Loucy (cell line): ENCODE data around the gene CD109.
A peak's percentile ranks its signal among the peaks of the same experiment; 100 is the strongest.

Experiments used
- H2AFZ ChIP-seq: fragments of 200-600 bp; sonication (generic); 2 replicates; pipeline ENCODE4 v1.6.0; 2016; ENCODE audit warnings: antibody characterized with exemption, mild to moderate bottlenecking, low read length, moderate library complexity
- H3F3A ChIP-seq: fragments of 200-600 bp; 2 replicates; pipeline ENCODE4 v1.6.0; 2016; ENCODE audit warnings: antibody characterized with exemption, low read depth, mild to moderate bottlenecking
- H3K27me3 ChIP-seq: fragments of 200-600 bp; sonication (generic); 2 replicates; pipeline ENCODE4 v1.6.1; 2014; ENCODE audit warnings: low read length, mild to moderate bottlenecking; ENCODE audit not compliant: insufficient read depth, poor library complexity, severe bottlenecking
- H3K36me3 ChIP-seq: fragments of 200-600 bp; sonication (generic); 2 replicates; pipeline ENCODE4 v1.6.1; 2016; ENCODE audit warnings: low read length; ENCODE audit not compliant: insufficient read depth
- H3K4me1 ChIP-seq: fragments of 200-600 bp; sonication (generic); 2 replicates; pipeline ENCODE4 v1.5.1; 2014; ENCODE audit warnings: low read length, mild to moderate bottlenecking; ENCODE audit not compliant: insufficient read depth, poor library complexity, severe bottlenecking
- H3K4me2 ChIP-seq: fragments of 200-600 bp; sonication (generic); 2 replicates; pipeline ENCODE4 v1.6.0; 2014; ENCODE audit warnings: antibody characterized with exemption, low read length, low read depth, mild to moderate bottlenecking; ENCODE audit not compliant: poor library complexity, severe bottlenecking
- H3K4me3 ChIP-seq: fragments of 200-600 bp; sonication (generic); 2 replicates; pipeline ENCODE4 v1.5.1; 2014; ENCODE audit warnings: low read length, mild to moderate bottlenecking, mixed read lengths; ENCODE audit not compliant: poor library complexity, severe bottlenecking
- H3K79me2 ChIP-seq: fragments of 200-600 bp; sonication (generic); 2 replicates; pipeline ENCODE4 v1.6.1; 2014; ENCODE audit warnings: low read length; ENCODE audit not compliant: insufficient read depth
- H3K9ac ChIP-seq: fragments of 200-600 bp; sonication (generic); 2 replicates; pipeline ENCODE4 v1.6.0; 2014; ENCODE audit warnings: mild to moderate bottlenecking, low read depth, low read length, moderate library complexity; ENCODE audit not compliant: poor library complexity, severe bottlenecking
- H3K9me2 ChIP-seq: fragments of 200-600 bp; sonication (generic); replicated peaks from 2 replicates; pipeline ENCODE4 v1.6.1; 2016; ENCODE audit warnings: low read depth, low read length, mixed read lengths
- H3K9me3 ChIP-seq: fragments of 200-600 bp; sonication (generic); 2 replicates; pipeline ENCODE4 v1.6.1; 2014; ENCODE audit warnings: mild to moderate bottlenecking, antibody characterized with exemption, low read length, low read depth; ENCODE audit not compliant: insufficient read depth
- H4K20me1 ChIP-seq: fragments of 200-600 bp; sonication (generic); 2 replicates; pipeline ENCODE4 v1.6.0; 2014; ENCODE audit warnings: antibody characterized with exemption, low read length, mild to moderate bottlenecking; ENCODE audit not compliant: insufficient read depth, poor library complexity, severe bottlenecking
- CTCF ChIP-seq: fragments of 200-600 bp; sonication (generic); conservative IDR thresholded peaks from 2 replicates; pipeline ENCODE4 v1.5.1; 2014; ENCODE audit warnings: mild to moderate bottlenecking, antibody characterized with exemption, low read length
- EZH2phosphoT487 ChIP-seq: fragments of 200-600 bp; IDR thresholded peaks from 2 replicates; pipeline ENCODE4 v1.6.1; 2018; ENCODE audit warnings: antibody characterized with exemption, mild to moderate bottlenecking, moderate library complexity, borderline replicate concordance

The CD109 gene

GRCh38 chr6:73796881-73797280, 100.9 kb downstream of the CD109 start:
- no peaks in the 10 kb centered on the region for H3K9me3 ChIP-seq
- no peaks in the 10 kb centered on the region for H3K79me2 ChIP-seq
- no peaks in the 10 kb centered on the region for H3K4me1 ChIP-seq
- TF ChIP-seq CTCF (no peak), EZH2phosphoT487 (no peak)
- H3F3A ChIP-seq = no peaks in the 10 kb centered on the region
- H3K27me3 ChIP-seq = no peaks in the 10 kb centered on the region
- no peak overlapping the region for H3K4me2 ChIP-seq
- H3K9me2 ChIP-seq = no peaks in the 10 kb centered on the region
- no peak overlapping the region for H3K9ac ChIP-seq
- H3K36me3 ChIP-seq = peaks cover 14% of the 10 kb centered on the region; the same call in 1 of the 2 replicates
- no peak overlapping the region for H2AFZ ChIP-seq
- H3K4me3 ChIP-seq = no peak overlapping the region
- no peaks in the 10 kb centered on the region for H4K20me1 ChIP-seq

GRCh38 chr6:73797861-73798260, 101.9 kb downstream of the CD109 start:
- no peaks in the 10 kb centered on the region for H3K4me1 ChIP-seq
- peaks cover 8% of the 10 kb centered on the region; the same call in 1 of the 2 replicates for H3K36me3 ChIP-seq
- H3K27me3 ChIP-seq = no peaks in the 10 kb centered on the region
- H3K9ac ChIP-seq = no peak overlapping the region
- H3K4me2 ChIP-seq = no peak overlapping the region
- H3K9me3 ChIP-seq = no peaks in the 10 kb centered on the region
- no peaks in the 10 kb centered on the region for H3F3A ChIP-seq
- no peaks in the 10 kb centered on the region for H3K9me2 ChIP-seq
- no peak overlapping the region for H3K4me3 ChIP-seq
- no peak overlapping the region for H2AFZ ChIP-seq
- TF ChIP-seq CTCF (no peak), EZH2phosphoT487 (no peak)
- H4K20me1 ChIP-seq = no peaks in the 10 kb centered on the region
- H3K79me2 ChIP-seq = no peaks in the 10 kb centered on the region

GRCh38 chr6:73798592-73798991, 102.6 kb downstream of the CD109 start:
- Histone ChIP-seq H2AFZ (no peak overlapping the region), H4K20me1 (no peaks in the 10 kb centered on the region), H3K9me3 (no peaks in the 10 kb centered on the region), H3K79me2 (no peaks in the 10 kb centered on the region), H3K4me1 (no peaks in the 10 kb centered on the region), H3K4me2 (no peak overlapping the region), H3K4me3 (no peak overlapping the region), H3F3A (no peaks in the 10 kb centered on the region), H3K27me3 (no peaks in the 10 kb centered on the region), H3K9ac (no peak overlapping the region), H3K36me3 (peaks cover under 1% of the 10 kb centered on the region; the same call in 1 of the 2 replicates), H3K9me2 (no peaks in the 10 kb centered on the region)
- TF ChIP-seq EZH2phosphoT487 (no peak), CTCF (peak; percentile 29; the same call in 1 of the 2 replicates)
